K562 (cell line): ENCODE data around the gene COL25A1. TPM values are rescaled to one million over a fixed set of nuclear protein-coding genes. Genes with fewer than 3 reads are reported as not detected.
A peak's percentile ranks its signal among the peaks of the same experiment; 100 is the strongest.

Experiments used
- ATAC-seq: fragments of 200-7000 bp; cut with Tn5 transposase; 3 replicates; pipeline ENCODE4 v1.9.1; 2020; ENCODE audit warnings: moderate library complexity
- BruUV-seq: library from RNA; stranded (reverse); fragments of 400-500 nt; replicated peaks from 2 replicates; lab custom pipeline; 2021; lab: Mats Ljungman, UMichigan
- CTCF ChIA-PET: fragments of 300-600 bp; formaldehyde crosslinking; extraction: SDS; loops from one replicate; lab custom pipeline; 2021; ENCODE audit warnings: low intra/inter-chr PET ratio; lab: Yijun Ruan, JAX
- POLR2A ChIA-PET: fragments of 300-600, 350-650 bp; sonication (Branson Sonifier 250); formaldehyde crosslinking; extraction: SDS; loops from one replicate; lab custom pipeline; 2021; ENCODE audit warnings: antibody characterized with exemption, inconsistent platforms; lab: Yijun Ruan, JAX
- DNase-seq, 4 experiments: peaks; one replicate each; pipeline versions ENCODE4 v3.0.0 to v3.0.0-alpha.2; 2011 to 2018; ENCODE audit warnings: low spot score in 3 of 4, mixed read lengths in 3 of 4; ENCODE audit errors: extremely low read depth in 1 of 4
- FAIRE-seq: peaks from 2 replicates; lab custom pipeline; 2011; peaks lifted over from hg19 to GRCh38; lab: Jason Lieb, UNC
- H2AFZ ChIP-seq: 2 replicates; pipeline ENCODE4 v1.6.0; 2011; ENCODE audit warnings: low read depth, low read length, control low read depth, inconsistent platforms
- H3K27ac ChIP-seq: fragments of 200-600 bp; 3 replicates; pipeline ENCODE4 v1.8.0; 2011; ENCODE audit warnings: low read depth, mild to moderate bottlenecking, control low read depth, inconsistent platforms, low read length, moderate library complexity, mixed read lengths; ENCODE audit errors: extremely low read depth
- H3K27me3 ChIP-seq, 2 experiments: fragments of 300-600 bp in 1 of 2; 2 replicates in 1 of 2; 3 replicates in 1 of 2; pipeline versions ENCODE4 v1.6.0 to v1.8.0; 2011; ENCODE audit warnings: inconsistent platforms in 2 of 2, low read length in 2 of 2, mild to moderate bottlenecking in 1 of 2, mixed read lengths in 1 of 2, moderate library complexity in 1 of 2; ENCODE audit not compliant: control insufficient read depth in 2 of 2, insufficient read depth in 2 of 2
- H3K36me3 ChIP-seq: fragments of 300-600 bp; 3 replicates; pipeline ENCODE4 v1.8.0; 2011; ENCODE audit warnings: mild to moderate bottlenecking, low read length, inconsistent platforms; ENCODE audit not compliant: control insufficient read depth, insufficient read depth
- H3K4me1 ChIP-seq, 2 experiments: fragments of 200-600 bp in 1 of 2; replicated peaks in 1 of 2; 2 replicates in 1 of 2; 3 replicates in 1 of 2; pipeline versions ENCODE4 v1.5.1 to v1.8.0; 2011; ENCODE audit warnings: inconsistent platforms in 2 of 2, low read length in 2 of 2, mild to moderate bottlenecking in 1 of 2, mixed read lengths in 1 of 2, moderate library complexity in 1 of 2; ENCODE audit not compliant: control insufficient read depth in 2 of 2, insufficient read depth in 2 of 2
- H3K4me2 ChIP-seq: 2 replicates; pipeline ENCODE4 v1.6.1; 2011; ENCODE audit warnings: low read length, control low read depth, inconsistent platforms, mixed read lengths; ENCODE audit not compliant: insufficient read depth
- H3K4me3 ChIP-seq: fragments of 200-600 bp; sonication (generic), shearing (Covaris generic); 2 replicates; pipeline ENCODE4 v1.5.1; 2016; ENCODE audit warnings: control low read depth, inconsistent platforms
- H3K79me2 ChIP-seq: fragments of 200-600 bp; 3 replicates; pipeline ENCODE4 v1.8.0; 2011; ENCODE audit warnings: low read length, inconsistent platforms; ENCODE audit not compliant: control insufficient read depth, insufficient read depth
- H3K9ac ChIP-seq, 2 experiments: 2 replicates each; pipeline versions ENCODE4 v1.6.0 to v1.6.1; 2011; ENCODE audit warnings: low read depth in 2 of 2, low read length in 2 of 2, control low read depth in 1 of 2, inconsistent platforms in 1 of 2, mild to moderate bottlenecking in 1 of 2, mixed read lengths in 1 of 2; ENCODE audit not compliant: insufficient read depth in 1 of 2
- H3K9me1 ChIP-seq: one replicate; pipeline ENCODE4 v1.6.0; 2011; ENCODE audit warnings: inconsistent platforms, mild to moderate bottlenecking, low read length, moderate library complexity; ENCODE audit not compliant: control insufficient read depth, insufficient read depth
- H3K9me3 ChIP-seq: replicated peaks from 2 replicates; pipeline ENCODE4 v1.5.1; 2011; ENCODE audit warnings: low read depth, low read length, inconsistent platforms; ENCODE audit not compliant: control insufficient read depth, insufficient read depth
- H4K20me1 ChIP-seq: replicated peaks from 2 replicates; pipeline ENCODE4 v1.6.1; 2011; ENCODE audit warnings: low read length, inconsistent platforms, mixed read lengths; ENCODE audit not compliant: control insufficient read depth, insufficient read depth
- ASH1L ChIP-seq: fragments of 450-650 bp; IDR thresholded peaks from 2 replicates; pipeline ENCODE4 v1.6.1; 2018; ENCODE audit warnings: borderline replicate concordance, mild to moderate bottlenecking, low read depth; ENCODE audit not compliant: partially characterized antibody
- DPF2 ChIP-seq: fragments of 450-650 bp; IDR thresholded peaks from 2 replicates; pipeline ENCODE4 v1.6.1; 2016
- ESRRA ChIP-seq: fragments of 450-650 bp; IDR thresholded peaks from 2 replicates; pipeline ENCODE4 v1.6.1; 2014; ENCODE audit warnings: low read depth, mild to moderate bottlenecking, moderate library complexity, borderline replicate concordance
- FOXM1 ChIP-seq, 2 experiments: fragments of 450-650 bp in 1 of 2; sonication (generic) in 1 of 2; formaldehyde crosslinking in 1 of 2; IDR thresholded peaks; 2 replicates each; pipeline versions ENCODE4 v1.6.1 to v1.9.0; 2017 to 2022; ENCODE audit warnings: low read depth in 2 of 2, mild to moderate bottlenecking in 2 of 2, missing genetic modification reagents in 1 of 2, moderate library complexity in 1 of 2
- HDAC3 ChIP-seq: fragments of 450-650 bp; IDR thresholded peaks from 2 replicates; pipeline ENCODE4 v1.6.1; 2018; ENCODE audit warnings: borderline replicate concordance, mild to moderate bottlenecking, moderate library complexity; ENCODE audit not compliant: partially characterized antibody
- L3MBTL2 ChIP-seq: fragments of 450-650 bp; IDR thresholded peaks from 2 replicates; pipeline ENCODE4 v1.6.1; 2016; ENCODE audit warnings: mild to moderate bottlenecking, moderate library complexity
- MEIS2 ChIP-seq: fragments of 450-650 bp; IDR thresholded peaks from 2 replicates; pipeline ENCODE4 v1.6.1; 2014; ENCODE audit warnings: mild to moderate bottlenecking; ENCODE audit not compliant: partially characterized antibody
- NCOR1 ChIP-seq: fragments of 450-650 bp; IDR thresholded peaks from 2 replicates; pipeline ENCODE4 v1.6.1; 2016; ENCODE audit warnings: mild to moderate bottlenecking, moderate library complexity
- NFE2 ChIP-seq: IDR thresholded peaks from 2 replicates; pipeline ENCODE4 v1.6.1; 2014; ENCODE audit warnings: antibody characterized with exemption, low read depth
- NR4A1 ChIP-seq, 2 experiments: fragments of 250-450 bp in 1 of 2; fragments of 450-650 bp in 1 of 2; sonication (Bioruptor Pico) in 1 of 2; IDR thresholded peaks; 2 replicates each; pipeline versions ENCODE4 v1.4.0 to v1.6.1; 2016 to 2020; ENCODE audit warnings: mild to moderate bottlenecking in 2 of 2, missing compliant biosample characterization in 1 of 2, missing genetic modification characterization in 1 of 2, moderate library complexity in 1 of 2
- PHB2 ChIP-seq: fragments of 450-650 bp; IDR thresholded peaks from 2 replicates; pipeline ENCODE4 v1.6.1; 2017; ENCODE audit warnings: low read depth
- POLR2AphosphoS5 ChIP-seq: IDR thresholded peaks from 2 replicates; pipeline ENCODE4 v1.6.1; 2011; ENCODE audit warnings: mild to moderate bottlenecking, low read depth, low read length, moderate library complexity; ENCODE audit not compliant: control insufficient read depth, insufficient read depth
- RB1 ChIP-seq: fragments of 450-650 bp; IDR thresholded peaks from 2 replicates; pipeline ENCODE4 v1.6.1; 2017; ENCODE audit warnings: low read depth, mild to moderate bottlenecking
- SMAD4 ChIP-seq: fragments of 250-450 bp; sonication (Bioruptor Pico); conservative IDR thresholded peaks from 2 replicates; pipeline ENCODE4 v1.8.0; 2021; ENCODE audit warnings: inconsistent platforms, mild to moderate bottlenecking, moderate library complexity
- SMARCE1 ChIP-seq: fragments of 450-650 bp; IDR thresholded peaks from 2 replicates; pipeline ENCODE4 v1.7.1; 2016; ENCODE audit warnings: mild to moderate bottlenecking
- SOX6 ChIP-seq: fragments of 450-650 bp; IDR thresholded peaks from 2 replicates; pipeline ENCODE4 v1.6.1; 2014; ENCODE audit warnings: mild to moderate bottlenecking
- TCF3 ChIP-seq: sonication (generic); formaldehyde crosslinking; IDR thresholded peaks from 2 replicates; pipeline ENCODE4 v1.4.0; 2020; ENCODE audit warnings: mild to moderate bottlenecking, missing genetic modification reagents
- U2AF1 ChIP-seq: fragments of 200-400 bp; formaldehyde crosslinking; optimal IDR thresholded peaks from 2 replicates; pipeline ENCODE3; 2017; ENCODE audit warnings: mild to moderate bottlenecking, low read depth, low read length, moderate library complexity
- ZNF263 ChIP-seq: sonication (generic); formaldehyde crosslinking; IDR thresholded peaks from 2 replicates; pipeline ENCODE4 v1.8.0; 2022; ENCODE audit warnings: mild to moderate bottlenecking, missing genetic modification reagents, borderline replicate concordance
- ZNF77 ChIP-seq: fragments of 250-450 bp; sonication (Bioruptor Pico); IDR thresholded peaks from 2 replicates; pipeline ENCODE4 v1.5.0; 2020
- WGBS: fragments of 100-300 bp; shearing (Covaris generic); methylation state at CpG from one replicate; pipeline ENCODE4 v1.1.6; 2016; ENCODE audit warnings: low coverage, mixed read lengths; ENCODE audit not compliant: insufficient coverage; ENCODE audit errors: missing lambda C conversion rate; 5-methylcytosine and 5-hydroxymethylcytosine counted together
- in situ Hi-C: fragments of 300-500 bp; cut with MboI; formaldehyde crosslinking; loops from 4 replicates; pipeline ENCODE4 v1.15.0; 2018; ENCODE audit warnings: inconsistent platforms, mixed read lengths
- intact Hi-C: fragments of 100-400 bp; cut with micrococcal nuclease; formaldehyde crosslinking; loops from 2 replicates; pipeline ENCODE4 v1.14.2; 2022
- polyA plus RNA-seq, 8 experiments: library from polyadenylated mRNA; depleted of rRNA in 4 of 8; stranded (reverse) in 5 of 8; unstranded in 3 of 8; fragments of >200 nt; fragmentation: Nextera tagmentation in 2 of 8; fragmentation: Illumina TruSeq in 1 of 8; extraction: Ambion mirVana in 2 of 8; extraction: Trizol in 1 of 8; gene quantifications; 2 replicates each; pipeline versions ENCODE4 v1.2.1 to v1.2.3, GENCODE V29; 2011 to 2014; ENCODE audit warnings: inconsistent platforms in 1 of 8, missing spikeins in 1 of 8
- total RNA-seq, 7 experiments: library from RNA; depleted of rRNA in 6 of 7; stranded (reverse); fragments of >200 nt in 6 of 7; fragmentation: Illumina TruSeq in 2 of 7; extraction: Trizol in 2 of 7; gene quantifications; 2 replicates each; pipeline versions ENCODE4 v1.2.1 to v1.2.3, GENCODE V29; 2011 to 2021; ENCODE audit warnings: low replicate concordance in 1 of 7
- TF ChIP-seq, protein P1 (sequence below): fragments of 450-650 bp; IDR thresholded peaks from 2 replicates; pipeline ENCODE4 v1.7.0; 2016; ENCODE audit warnings: borderline replicate concordance

Gene COL25A1
- total and polyA plus RNA-seq, 9 of the 15 experiments (the other 6 are each of a cell fraction or from before 2014, with no cell fraction given): 0.03 to 0.62 (median 0.27) TPM

DNA sequence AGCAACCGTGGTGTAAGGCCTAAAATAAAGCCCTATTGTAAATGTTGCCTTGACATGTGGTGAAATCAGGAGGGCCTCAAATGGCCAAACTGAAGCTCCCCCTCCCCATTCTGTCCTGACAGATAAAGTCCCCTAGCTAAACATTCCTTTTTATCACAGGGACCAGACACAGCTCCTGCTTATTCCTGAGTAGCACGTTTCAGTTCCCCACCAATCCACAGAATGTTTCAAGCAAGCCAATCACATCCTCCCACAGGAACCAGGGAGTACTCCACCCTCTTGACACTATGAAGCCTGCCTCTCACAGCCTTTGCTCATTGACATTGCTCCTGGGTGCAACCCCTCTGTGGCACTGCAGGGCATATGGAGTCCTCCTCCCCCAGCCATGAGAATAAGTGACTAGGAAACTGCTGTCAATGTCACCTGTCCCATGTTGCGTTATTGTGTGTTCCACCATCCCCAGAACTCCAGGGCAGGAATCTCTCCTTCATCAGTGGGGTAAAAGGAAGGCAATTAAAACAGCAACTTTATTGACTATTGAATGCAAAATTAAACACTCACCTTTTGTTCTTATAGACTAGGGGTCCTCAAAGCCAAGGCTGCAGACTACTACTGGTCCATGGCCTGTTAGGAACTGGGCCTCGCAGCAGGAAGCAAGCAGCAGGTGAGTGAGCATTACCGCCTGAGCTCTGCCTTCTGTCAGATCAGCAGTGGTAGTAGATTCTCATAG is 128.1 kb downstream of the COL25A1 start:
- no peaks in the 10 kb centered on the region; the same call in 1 of the 2 replicates for H3K9me3 ChIP-seq
- peak overlapping the region; percentile 46 for H3K27ac ChIP-seq
- POLR2A ChIA-PET: no interaction called here
- intact Hi-C loops: loop anchor here (5.0 kb wide), 1 partner anchor 118 kb away; no protein-coding TSS in a partner anchor
- CTCF ChIA-PET: interaction anchor here (0.6 kb wide), 1 partner anchor 48 kb away, joined by 3 read pairs; no protein-coding TSS in a partner anchor
- in situ Hi-C loops: no loop called here
- no TSS peak for BruUV-seq
- H4K20me1 ChIP-seq: no peaks in the 10 kb centered on the region
- no peaks in the 10 kb centered on the region for H3K36me3 ChIP-seq
- no peaks in the 10 kb centered on the region for H3K9me1 ChIP-seq
- DNase-seq (peak; percentile 14 to 93 (median 54)), FAIRE-seq (peak; percentile 97), ATAC-seq (peak; percentile 95)
- H3K79me2 ChIP-seq: no peaks in the 10 kb centered on the region
- peak overlapping the region in 1 of 2 experiments; percentile 30; a peak in 1 of 4 replicates for H3K9ac ChIP-seq
- 40% methylated on average over 5 of the region's 5 CpGs for WGBS
- H2AFZ ChIP-seq: peak overlapping the region; percentile 54
- H3K4me1 ChIP-seq: peaks cover 5 to 32% of the 10 kb centered on the region in 2 experiments; a peak in 3 of 5 replicates
- no peaks in the 10 kb centered on the region for H3K27me3 ChIP-seq
- H3K4me2 ChIP-seq: peak overlapping the region; percentile 63
- no peak overlapping the region for H3K4me3 ChIP-seq
- no peak for TF ChIP-seq ZNF263
- no peak for TF ChIP-seq ZNF77 (CRISPR knock-in tag)
- TF ChIP-seq ASH1L: no peak
- peak; percentile 94 for TF ChIP-seq TCF3 (CRISPR knock-in tag)
- TF ChIP-seq NFE2: no peak
- peak; percentile 85 for TF ChIP-seq L3MBTL2
- TF ChIP-seq ESRRA: no peak
- TF ChIP-seq SMARCE1: peak; percentile 81; the same call in 1 of the 2 replicates
- TF ChIP-seq HDAC3: peak; percentile 62
- peak; percentile 80 for TF ChIP-seq FOXM1 (IDR thresholded peaks at IDR 0.05; ENCODE audit: low read depth)
- TF ChIP-seq FOXM1 (CRISPR knock-in tag; IDR thresholded peaks at IDR 0.05; ENCODE audit: low read depth): no peak
- TF ChIP-seq, protein P1, sequence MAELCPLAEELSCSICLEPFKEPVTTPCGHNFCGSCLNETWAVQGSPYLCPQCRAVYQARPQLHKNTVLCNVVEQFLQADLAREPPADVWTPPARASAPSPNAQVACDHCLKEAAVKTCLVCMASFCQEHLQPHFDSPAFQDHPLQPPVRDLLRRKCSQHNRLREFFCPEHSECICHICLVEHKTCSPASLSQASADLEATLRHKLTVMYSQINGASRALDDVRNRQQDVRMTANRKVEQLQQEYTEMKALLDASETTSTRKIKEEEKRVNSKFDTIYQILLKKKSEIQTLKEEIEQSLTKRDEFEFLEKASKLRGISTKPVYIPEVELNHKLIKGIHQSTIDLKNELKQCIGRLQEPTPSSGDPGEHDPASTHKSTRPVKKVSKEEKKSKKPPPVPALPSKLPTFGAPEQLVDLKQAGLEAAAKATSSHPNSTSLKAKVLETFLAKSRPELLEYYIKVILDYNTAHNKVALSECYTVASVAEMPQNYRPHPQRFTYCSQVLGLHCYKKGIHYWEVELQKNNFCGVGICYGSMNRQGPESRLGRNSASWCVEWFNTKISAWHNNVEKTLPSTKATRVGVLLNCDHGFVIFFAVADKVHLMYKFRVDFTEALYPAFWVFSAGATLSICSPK: no peak
- TF ChIP-seq SOX6: peak; percentile 90
- peak; percentile 91; the same call in 1 of the 2 replicates for TF ChIP-seq POLR2AphosphoS5
- TF ChIP-seq U2AF1: no peak
- no peak for TF ChIP-seq RB1
- peak; percentile 53 for TF ChIP-seq MEIS2
- no peak for TF ChIP-seq NR4A1 (CRISPR knock-in tag; IDR thresholded peaks at IDR 0.05)
- 0 out of 2 replicates have a peak, but pooled peaks have one; percentile 34 for TF ChIP-seq NR4A1 (tag; IDR thresholded peaks at IDR 0.05)
- TF ChIP-seq SMAD4: peak; percentile 63; the same call in 1 of the 2 replicates
- TF ChIP-seq PHB2: peak; percentile 76; the same call in 1 of the 2 replicates
- TF ChIP-seq NCOR1: peak; percentile 92
- TF ChIP-seq DPF2: peak; percentile 94
